Prostate gland (tissue), 2 donors: ENCODE measurements around the gene GOLPH3L. TPM values are rescaled to one million over a fixed set of nuclear protein-coding genes. Genes with fewer than 3 reads are reported as not detected.
"Not testable (repeated sequence)": the region's sequence is repeated elsewhere in the genome, so short reads cannot be mapped to it uniquely, and the experiment has no call there.

Source experiments
- DNase-seq: peaks from one replicate; pipeline ENCODE4 v3.0.0-alpha.2; 2019; ENCODE audit warnings: low spot score
- H3K27ac ChIP-seq, 2 donors: fragments of 200-600 bp; sonication (generic); 2 replicates each; pipeline ENCODE4 v1.5.1; 2017 to 2019
- H3K27me3 ChIP-seq: fragments of 200-600 bp; sonication (generic); replicated peaks from 2 replicates; pipeline ENCODE4 v1.5.1; 2019; ENCODE audit not compliant: insufficient read depth
- H3K36me3 ChIP-seq, 2 donors: fragments of 200-600 bp; sonication (generic); 1 replicate in 1 of 2; 2 replicates in 1 of 2; pipeline versions ENCODE4 v1.5.1 to v1.8.1; 2017 to 2019
- H3K4me1 ChIP-seq: fragments of 200-600 bp; sonication (generic); replicated peaks from 2 replicates; pipeline ENCODE4 v1.5.1; 2019
- H3K4me3 ChIP-seq, 2 donors: fragments of 200-600 bp; sonication (generic); 2 replicates each; pipeline ENCODE4 v1.5.1; 2017 to 2019
- H3K9me3 ChIP-seq: fragments of 200-600 bp; sonication (generic); 2 replicates; pipeline ENCODE4 v1.5.1; 2017
- CTCF ChIP-seq, 4 experiments: fragments of 200-600 bp in 2 of 4; fragments of 450-650 bp in 2 of 4; sonication (generic) in 2 of 4; IDR thresholded peaks; 1 replicate in 3 of 4; 2 replicates in 1 of 4; pipeline ENCODE4 v1.5.1; 2016 to 2019; ENCODE audit warnings: antibody characterized with exemption in 4 of 4, mild to moderate bottlenecking in 2 of 4, moderate library complexity in 2 of 4
- POLR2A ChIP-seq: fragments of 450-650 bp; IDR thresholded peaks from one replicate; pipeline ENCODE4 v1.6.1; 2016; ENCODE audit warnings: antibody characterized with exemption, mild to moderate bottlenecking
- POLR2AphosphoS5 ChIP-seq: sonication (generic); formaldehyde crosslinking; IDR thresholded peaks from one replicate; pipeline ENCODE4 v1.6.1; 2017; ENCODE audit warnings: antibody characterized with exemption
- WGBS: methylation state at CpG from one replicate; pipeline ENCODE4 v1.1.5; 2018; 5-methylcytosine and 5-hydroxymethylcytosine counted together
- intact Hi-C: fragments of 100-400 bp; cut with DNase I; formaldehyde crosslinking; loops from one replicate; pipeline ENCODE4 v1.14.2; 2022
- total RNA-seq, 2 donors: library from RNA; depleted of rRNA; stranded (reverse); fragments of >200 nt; gene quantifications; one replicate each; pipeline ENCODE4 v1.1.0, GENCODE V29; 2016

The GOLPH3L gene
- total RNA-seq, 2 donors from 2014 or later, result 25.0 to 39.8 TPM

GRCh38 chr1:150629115-150629928 lies 67.6 kb downstream of the GOLPH3L start, which contains the start of gene ENSA:
TSS of gene ENSA (minus strand) at chr1:150629612. CDS start at chr1:150629470, 142 bp downstream.
- peak; percentile 99 for DNase-seq
- WGBS, result under 1% methylated on average over 49 of the region's 49 CpGs
- H3K9me3 ChIP-seq, result no peaks in the 10 kb centered on the region
- peaks cover 5 to 6% of the 10 kb centered on the region in 2 donors for H3K36me3 ChIP-seq
- H3K27me3 ChIP-seq, result no peaks in the 10 kb centered on the region
- intact Hi-C loops, result loop anchor here (5.0 to 10.0 kb wide), 2 partner anchors 52 to 155 kb away; partner anchors contain the start of gene MCL1
- peaks cover 6% of the 10 kb centered on the region for H3K4me1 ChIP-seq
- TF ChIP-seq POLR2AphosphoS5 (peak; percentile 94), POLR2A (peak; percentile 93), CTCF (IDR thresholded peaks at IDR 0.05) (peak in 1 of 4 experiments; percentile 6)
- peak within 1 kb of the TSS; percentile 60 to 72 for H3K4me3 ChIP-seq
- H3K27ac ChIP-seq, result peak within 1 kb of the TSS; percentile 99

- 2% methylated on average over 9 of the region's 9 CpGs for WGBS
These were observed 68.2 kb downstream of the GOLPH3L start for GRCh38 chr1:150628766-150629114.

DNA sequence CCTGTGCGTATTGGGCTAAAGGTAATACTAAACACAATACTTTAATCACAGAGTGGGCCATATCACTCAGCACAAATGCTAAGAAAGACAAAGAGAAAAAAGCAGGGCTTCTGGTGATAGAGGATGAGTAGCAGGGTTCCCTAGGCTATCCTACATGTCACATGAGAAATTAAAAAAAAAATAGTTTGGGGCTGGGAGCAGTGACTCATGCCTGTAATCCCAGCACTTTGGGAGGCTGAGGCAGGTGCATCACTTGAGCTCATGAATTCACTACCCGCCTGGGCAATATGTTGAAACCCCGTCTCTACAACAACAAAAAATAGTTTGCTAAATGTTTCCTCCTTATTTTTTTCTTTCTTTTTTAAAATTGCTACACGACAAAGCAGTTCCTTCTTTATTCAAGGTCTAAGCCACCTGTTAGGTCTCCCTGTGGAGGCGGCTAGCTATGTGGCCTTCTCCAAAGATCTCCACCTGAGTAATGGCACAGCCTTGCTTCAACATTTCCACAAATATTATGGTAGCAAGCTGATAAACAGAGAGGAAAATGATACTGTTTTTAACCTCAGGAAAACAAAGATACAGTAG lies 69.0 kb downstream of the GOLPH3L start:
- no peak for DNase-seq
- intact Hi-C loops, result loop anchor here (5.0 to 10.0 kb wide), 2 partner anchors 51 to 153 kb away; partner anchors contain the start of gene MCL1
- H3K4me3 ChIP-seq, result peak overlapping the region; percentile 60 to 72
- TF ChIP-seq POLR2AphosphoS5, result no peak
- no peak for TF ChIP-seq POLR2A
- no peak for TF ChIP-seq CTCF (IDR thresholded peaks at IDR 0.05)
- H3K27ac ChIP-seq, result peak overlapping the region in 1 of 2 donors; percentile 99
- WGBS, result 79% methylated on average over 5 of the region's 5 CpGs
- peaks cover 6% of the 10 kb centered on the region for H3K4me1 ChIP-seq
- no peaks in the 10 kb centered on the region for H3K27me3 ChIP-seq
- H3K36me3 ChIP-seq, result peaks cover 5 to 6% of the 10 kb centered on the region in 2 donors
- no peaks in the 10 kb centered on the region for H3K9me3 ChIP-seq

More at GRCh38 chr1:150628766-150629114, 68.2 kb downstream of the GOLPH3L start:
- intact Hi-C loops, result loop anchor here (5.0 to 10.0 kb wide), 2 partner anchors 51 to 154 kb away; partner anchors contain the start of gene MCL1
- TF ChIP-seq POLR2AphosphoS5 (no peak), POLR2A (no peak), CTCF (IDR thresholded peaks at IDR 0.05) (no peak)
- Histone ChIP-seq H3K27me3 (no peaks in the 10 kb centered on the region), H3K9me3 (no peaks in the 10 kb centered on the region), H3K27ac (peak overlapping the region; percentile 99), H3K4me1 (peaks cover 6% of the 10 kb centered on the region), H3K4me3 (peak overlapping the region; percentile 60 to 72), H3K36me3 (peaks cover 5 to 6% of the 10 kb centered on the region in 2 donors)
- no peak for DNase-seq

DNA sequence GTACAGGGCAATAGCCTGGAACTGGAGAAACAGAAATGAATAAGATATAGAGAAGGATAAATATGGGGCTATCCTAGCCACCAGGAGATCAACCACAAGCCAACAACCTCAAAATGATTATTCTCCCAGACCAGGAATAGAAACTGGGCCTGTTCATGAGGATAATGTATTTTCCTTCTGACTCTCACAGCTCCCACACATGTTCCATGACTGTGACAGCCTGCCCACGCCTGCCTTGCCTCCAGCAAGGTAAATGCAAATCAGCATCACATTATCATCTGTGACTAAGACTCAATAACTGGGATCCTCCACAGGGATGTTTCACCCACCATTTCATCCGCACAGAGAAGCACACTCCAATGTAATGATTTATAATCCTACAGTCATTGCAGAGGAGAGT lies 70.8 kb downstream of the GOLPH3L start:
- H3K27ac ChIP-seq, result peak overlapping the region in 1 of 2 donors; percentile 53
- no peak for DNase-seq
- H3K27me3 ChIP-seq, result no peaks in the 10 kb centered on the region
- no peaks in the 10 kb centered on the region for H3K9me3 ChIP-seq
- intact Hi-C loops, result loop anchor here (5.0 to 10.0 kb wide), 2 partner anchors 49 to 151 kb away; partner anchors contain the start of gene MCL1
- H3K4me1 ChIP-seq, result peaks cover 6% of the 10 kb centered on the region
- peaks cover 5 to 6% of the 10 kb centered on the region in 2 donors for H3K36me3 ChIP-seq
- no peak overlapping the region for H3K4me3 ChIP-seq
- 71% methylated on average over 2 of the region's 2 CpGs for WGBS
- TF ChIP-seq CTCF (IDR thresholded peaks at IDR 0.05), result no peak
- no peak for TF ChIP-seq POLR2A
- no peak for TF ChIP-seq POLR2AphosphoS5

DNA sequence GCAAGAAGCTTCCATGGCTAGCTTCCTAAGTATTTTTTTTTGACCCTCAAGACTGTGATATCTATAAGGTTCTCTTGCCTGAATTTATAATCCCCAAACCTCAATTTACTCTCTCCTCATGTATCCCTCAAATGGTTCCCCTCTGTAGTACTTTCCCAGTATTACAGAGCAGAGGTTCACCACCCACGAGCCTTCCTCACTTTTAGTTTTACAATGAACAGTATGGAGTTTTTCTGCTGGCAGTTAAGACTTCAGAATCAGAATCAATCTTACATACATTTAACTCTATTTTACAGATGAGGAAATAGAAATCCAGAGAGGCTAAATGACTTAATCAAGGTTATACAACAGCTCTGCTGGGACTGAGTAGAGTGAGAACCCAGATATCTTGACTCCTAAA lies 72.4 kb downstream of the GOLPH3L start:
- H3K27me3 ChIP-seq, H3K36me3 ChIP-seq, H3K4me3 ChIP-seq, DNase-seq, H3K9me3 ChIP-seq: not testable (repeated sequence)
- peak overlapping the region; percentile 53 to 58 for H3K27ac ChIP-seq
- WGBS, result 71% methylated on average over 1 of the region's 1 CpG
- peaks cover 12% of the 10 kb centered on the region for H3K4me1 ChIP-seq
- intact Hi-C loops, result loop anchor here (10.0 kb wide), 1 partner anchor 150 kb away; no protein-coding TSS in a partner anchor
